Smooth muscle cell (in vitro differentiated cells): ENCODE measurements around the gene EMD. TPM values are rescaled to one million over a fixed set of nuclear protein-coding genes. Genes with fewer than 3 reads are reported as not detected.

Experiments
- DNase-seq: peaks from one replicate; lab custom pipeline; 2025; ENCODE audit not compliant: unreplicated experiment; lab: John Stamatoyannopoulos, UW
- H2AFZ ChIP-seq: fragments of 200-600 bp; sonication (generic); 2 replicates; pipeline ENCODE4 v1.6.0; 2016; ENCODE audit warnings: antibody characterized with exemption, low read depth, mild to moderate bottlenecking
- H3F3A ChIP-seq: fragments of 200-600 bp; sonication (generic); 2 replicates; pipeline ENCODE4 v1.6.0; 2017; ENCODE audit warnings: antibody characterized with exemption, low read depth
- H3K27ac ChIP-seq: fragments of 200-600 bp; sonication (generic); 2 replicates; pipeline ENCODE4 v1.5.1; 2016; ENCODE audit warnings: low read depth, mild to moderate bottlenecking
- H3K27me3 ChIP-seq: fragments of 200-600 bp; sonication (generic); 2 replicates; pipeline ENCODE4 v1.6.1; 2016; ENCODE audit warnings: low read depth, mild to moderate bottlenecking
- H3K36me3 ChIP-seq: fragments of 200-600 bp; sonication (generic); 2 replicates; pipeline ENCODE4 v1.5.1; 2016; ENCODE audit warnings: low read depth
- H3K4me1 ChIP-seq: fragments of 200-600 bp; sonication (generic); 2 replicates; pipeline ENCODE4 v1.5.1; 2016; ENCODE audit warnings: low read depth
- H3K4me2 ChIP-seq: fragments of 200-600 bp; sonication (generic); 2 replicates; pipeline ENCODE4 v1.6.0; 2016; ENCODE audit warnings: mild to moderate bottlenecking
- H3K4me3 ChIP-seq: fragments of 200-600 bp; sonication (generic); 2 replicates; pipeline ENCODE4 v1.5.1; 2016; ENCODE audit warnings: mild to moderate bottlenecking
- H3K79me2 ChIP-seq: fragments of 200-600 bp; sonication (generic); 2 replicates; pipeline ENCODE4 v1.6.0; 2016; ENCODE audit warnings: low read depth, mild to moderate bottlenecking
- H3K9ac ChIP-seq: fragments of 200-600 bp; sonication (generic); 2 replicates; pipeline ENCODE4 v1.6.0; 2016; ENCODE audit warnings: low read depth
- H3K9me3 ChIP-seq: fragments of 200-600 bp; sonication (generic); replicated peaks from 2 replicates; pipeline ENCODE4 v1.5.1; 2016; ENCODE audit warnings: low read depth
- H4K20me1 ChIP-seq: fragments of 200-600 bp; sonication (generic); 2 replicates; pipeline ENCODE4 v1.6.0; 2016; ENCODE audit warnings: low read depth
- CTCF ChIP-seq: fragments of 200-600 bp; sonication (generic); IDR thresholded peaks from 2 replicates; pipeline ENCODE4 v1.5.1; 2017; ENCODE audit warnings: borderline replicate concordance, mild to moderate bottlenecking, antibody characterized with exemption; ENCODE audit not compliant: insufficient read depth, poor library complexity, severe bottlenecking
- WGBS: methylation state at CpG from one replicate; pipeline ENCODE4 v1.1.7; 2016; ENCODE audit warnings: low lambda C conversion rate; 5-methylcytosine and 5-hydroxymethylcytosine counted together
- polyA plus RNA-seq: library from polyadenylated mRNA; unstranded; fragments of >200 nt; fragmentation: Nextera tagmentation; extraction: Ambion mirVana; gene quantifications from 2 replicates; pipeline ENCODE4 v1.2.1, GENCODE V29; 2016
- total RNA-seq: library from RNA; depleted of rRNA; stranded (reverse); fragments of >200 nt; gene quantifications from 2 replicates; pipeline ENCODE4 v1.2.3, GENCODE V29; 2014

Gene EMD
- total and polyA plus RNA-seq, 2 experiments from 2014 or later, result 61.4 to 63.9 TPM

GRCh38 chrX:154401918-154402621 lies 23.0 kb downstream of the EMD start:
- H3F3A ChIP-seq, result peaks cover 4% of the 10 kb centered on the region
- no peak overlapping the region for H3K4me2 ChIP-seq
- H3K27me3 ChIP-seq, result no peaks in the 10 kb centered on the region
- H3K9me3 ChIP-seq, result no peaks in the 10 kb centered on the region
- no peak for DNase-seq
- 74% methylated on average over 6 of the region's 6 CpGs for WGBS
- no peak overlapping the region for H3K9ac ChIP-seq
- no peak overlapping the region for H3K27ac ChIP-seq
- H3K4me3 ChIP-seq, result no peak overlapping the region
- no peak overlapping the region for H2AFZ ChIP-seq
- peaks cover 19% of the 10 kb centered on the region for H3K79me2 ChIP-seq
- peaks cover 43% of the 10 kb centered on the region for H4K20me1 ChIP-seq
- no peaks in the 10 kb centered on the region for H3K36me3 ChIP-seq
- H3K4me1 ChIP-seq, result no peaks in the 10 kb centered on the region
- TF ChIP-seq CTCF, result no peak

DNA sequence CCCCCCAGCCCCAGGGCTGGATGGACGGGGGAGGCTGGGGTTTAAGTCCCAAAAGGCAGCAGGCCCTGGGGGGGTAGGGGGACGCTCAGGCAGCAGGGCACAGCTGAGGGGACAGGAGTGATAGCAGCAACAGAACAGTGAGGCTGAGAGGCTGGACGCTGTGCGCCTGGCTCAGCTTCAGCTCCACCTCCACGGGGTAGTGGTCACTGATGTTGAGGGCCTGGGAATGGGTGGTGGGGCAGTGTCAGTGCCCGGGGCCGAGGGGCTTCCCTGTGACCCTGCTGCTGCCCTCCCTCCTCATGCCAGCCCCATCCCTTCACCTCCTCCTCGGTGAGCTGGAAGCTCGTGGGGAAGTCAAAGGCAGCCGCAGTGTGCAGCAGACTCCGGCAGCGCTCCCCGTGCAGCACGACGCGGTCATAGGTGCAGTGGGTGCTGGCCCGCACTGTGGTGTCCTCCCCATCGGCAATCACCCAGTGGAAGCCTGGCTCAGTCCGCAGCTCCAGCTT lies 23.6 kb downstream of the EMD start:
- DNase-seq, result no peak
- 80% methylated on average over 19 of the region's 19 CpGs for WGBS

GRCh38 chrX:154403192-154403591 lies 24.1 kb downstream of the EMD start:
- Histone ChIP-seq H3K79me2 (peaks cover 25% of the 10 kb centered on the region), H4K20me1 (peaks cover 43% of the 10 kb centered on the region), H3K9me3 (no peaks in the 10 kb centered on the region), H3K36me3 (no peaks in the 10 kb centered on the region), H3K4me2 (no peak overlapping the region), H3K27me3 (no peaks in the 10 kb centered on the region), H3K27ac (no peak overlapping the region), H3K4me1 (no peaks in the 10 kb centered on the region), H3K9ac (no peak overlapping the region), H2AFZ (no peak overlapping the region), H3F3A (peaks cover 4% of the 10 kb centered on the region), H3K4me3 (no peak overlapping the region)
- WGBS, result 92% methylated on average over 10 of the region's 10 CpGs
- no peak for TF ChIP-seq CTCF
- DNase-seq, result no peak

More for the DNA sequence above, 23.6 kb downstream of the EMD start:
- Histone ChIP-seq H3K9ac (no peak overlapping the region), H3K36me3 (no peaks in the 10 kb centered on the region), H3F3A (peaks cover 4% of the 10 kb centered on the region), H3K9me3 (no peaks in the 10 kb centered on the region), H3K79me2 (peaks cover 20% of the 10 kb centered on the region), H4K20me1 (peaks cover 43% of the 10 kb centered on the region), H3K4me1 (no peaks in the 10 kb centered on the region), H3K4me2 (no peak overlapping the region), H3K27me3 (no peaks in the 10 kb centered on the region), H2AFZ (no peak overlapping the region), H3K27ac (no peak overlapping the region), H3K4me3 (no peak overlapping the region)
- TF ChIP-seq CTCF, result no peak

DNA sequence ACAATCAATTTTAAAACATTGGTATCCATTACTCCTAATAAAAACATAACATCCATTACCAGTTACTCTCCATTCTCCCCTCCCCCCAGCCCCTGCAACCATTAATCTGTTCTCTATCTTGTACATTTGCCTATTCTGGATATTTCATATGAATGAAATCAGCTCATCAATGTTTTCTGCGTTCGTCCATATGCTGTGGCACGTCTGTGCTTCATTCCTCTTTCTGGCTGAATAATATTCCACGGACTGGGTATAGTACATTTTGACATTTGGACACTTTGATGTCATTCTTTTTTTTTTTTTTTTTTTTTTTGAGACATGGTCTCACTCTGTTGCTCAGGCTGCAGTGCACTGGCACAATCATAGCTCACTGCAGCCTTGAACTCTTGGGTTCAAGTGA lies 24.8 kb downstream of the EMD start:
- TF ChIP-seq CTCF, result no peak
- Histone ChIP-seq H3K9me3 (no peaks in the 10 kb centered on the region), H3K79me2 (peaks cover 24% of the 10 kb centered on the region), H3K4me2 (no peak overlapping the region), H3K36me3 (no peaks in the 10 kb centered on the region), H3K4me1 (no peaks in the 10 kb centered on the region), H3K27me3 (no peaks in the 10 kb centered on the region), H3K4me3 (no peak overlapping the region), H3F3A (peaks cover 4% of the 10 kb centered on the region), H3K27ac (no peak overlapping the region), H4K20me1 (peaks cover 37% of the 10 kb centered on the region), H2AFZ (no peak overlapping the region), H3K9ac (no peak overlapping the region)
- DNase-seq, result no peak
- 81% methylated on average over 4 of the region's 4 CpGs for WGBS
